GM19452 (cell line): ENCODE measurements around the gene CDIP1.

ENCODE experiments used
- ATAC-seq: cut with Tn5 transposase; IDR thresholded peaks from one replicate; pipeline ENCODE4 v1.9.1; 2021; ENCODE audit not compliant: unreplicated experiment

The CDIP1 gene

DNA sequence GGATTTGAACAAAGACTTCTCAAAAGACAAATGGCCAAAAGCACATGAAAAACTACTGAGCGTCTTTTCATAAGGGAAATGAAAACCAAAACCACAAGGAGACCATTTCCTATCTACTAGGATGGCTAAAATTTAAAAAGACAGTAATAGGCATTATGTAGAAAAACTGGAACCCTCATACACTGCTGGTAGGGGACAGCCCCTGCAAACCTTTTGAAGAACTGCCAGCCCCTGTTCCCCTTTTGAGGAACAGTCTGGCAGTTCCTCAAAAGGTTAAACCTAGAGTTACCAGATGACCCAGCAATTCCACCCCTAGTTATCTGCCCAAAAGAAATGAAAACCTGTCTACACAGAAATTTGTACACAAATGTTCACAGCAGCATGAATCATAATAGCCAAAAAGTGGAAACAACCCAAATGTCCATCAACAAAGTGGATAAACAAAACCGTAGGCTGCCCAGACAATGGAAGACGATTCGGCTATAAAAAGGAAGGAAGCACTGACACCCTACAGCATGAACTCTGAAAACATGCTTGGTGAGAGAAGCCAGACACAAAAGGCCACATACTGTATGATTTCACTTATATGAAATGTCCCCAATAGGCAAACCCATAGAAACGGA is 22.9 kb downstream of the CDIP1 start:
- peak; percentile 70 for ATAC-seq

DNA sequence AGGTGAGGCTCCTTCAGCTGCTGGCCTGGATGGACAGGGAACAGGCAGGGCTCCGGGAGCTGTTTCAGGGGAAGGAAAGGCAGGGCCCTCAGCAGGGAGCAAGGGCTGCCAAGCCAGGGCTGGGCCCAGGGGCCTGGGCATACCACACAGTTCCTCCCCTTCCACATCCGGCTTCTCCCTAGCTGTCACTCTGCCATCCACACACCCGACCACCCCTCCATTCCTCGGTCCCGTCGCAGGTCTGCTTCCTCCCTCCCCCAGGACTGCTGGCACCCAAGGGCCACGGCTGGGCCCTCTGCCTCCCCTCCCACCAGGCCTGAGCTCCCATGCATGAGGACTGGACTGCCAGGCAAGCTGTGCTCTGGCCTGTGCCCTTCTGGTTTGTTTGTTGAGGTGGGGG is 24.0 kb downstream of the CDIP1 start:
- no peak for ATAC-seq

DNA sequence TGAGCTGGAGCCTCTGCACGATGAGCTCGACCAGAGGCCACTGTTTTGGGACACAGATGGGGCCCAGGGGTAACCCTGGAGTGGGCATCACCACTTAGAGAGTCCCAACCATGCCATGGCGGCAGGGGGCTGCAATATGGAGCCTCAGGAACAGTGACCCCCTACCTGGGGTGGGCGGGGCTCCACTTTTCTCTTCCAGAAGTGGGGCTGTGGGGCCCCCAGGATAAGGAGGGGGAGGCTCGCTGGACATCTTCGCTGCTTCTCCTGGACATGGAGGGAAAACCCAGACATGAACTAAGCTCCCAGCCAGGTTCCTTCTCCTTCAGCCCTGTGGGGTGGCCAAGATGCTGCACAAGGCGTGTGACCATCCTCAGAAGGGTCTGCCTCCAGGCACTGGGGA is 24.7 kb downstream of the CDIP1 start:
- ATAC-seq: no peak

DNA sequence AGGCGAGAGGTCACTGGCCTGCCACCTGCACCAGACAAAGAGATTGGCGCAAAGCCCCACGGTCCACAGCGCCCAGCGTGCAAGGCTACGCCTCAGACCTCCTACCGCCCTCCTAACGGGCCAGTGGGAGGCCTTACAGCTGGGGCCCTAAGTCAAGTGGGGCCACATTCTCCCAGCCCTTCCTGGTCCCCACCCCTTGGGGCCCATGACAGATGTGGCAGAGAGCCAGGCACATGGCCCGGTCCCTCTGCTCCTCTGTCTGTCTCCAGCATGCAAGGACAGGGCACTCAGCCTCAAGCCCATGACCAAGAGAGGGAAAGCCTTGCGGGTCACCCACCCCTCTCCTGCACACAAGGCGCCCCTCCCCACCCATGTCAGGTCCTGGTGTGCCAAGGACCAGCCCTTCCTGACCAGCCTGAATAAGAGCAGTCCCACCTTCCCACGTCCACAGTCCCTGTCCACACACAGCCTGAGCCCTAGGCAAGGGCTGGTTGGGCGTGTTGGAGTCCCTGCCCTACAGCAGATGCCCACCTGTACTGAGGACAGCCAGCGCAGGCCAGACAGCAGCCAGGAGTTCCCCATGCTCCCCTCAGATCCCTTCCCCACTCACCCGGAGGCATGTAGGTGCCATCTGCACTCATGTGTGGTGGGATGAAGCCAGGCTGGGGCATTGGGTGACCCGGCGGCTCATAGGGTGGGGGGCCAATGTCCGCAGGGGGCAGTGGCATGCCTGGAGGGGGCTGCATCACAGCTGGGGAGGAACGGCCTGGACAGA is 25.3 kb downstream of the CDIP1 start:
- no peak for ATAC-seq

DNA sequence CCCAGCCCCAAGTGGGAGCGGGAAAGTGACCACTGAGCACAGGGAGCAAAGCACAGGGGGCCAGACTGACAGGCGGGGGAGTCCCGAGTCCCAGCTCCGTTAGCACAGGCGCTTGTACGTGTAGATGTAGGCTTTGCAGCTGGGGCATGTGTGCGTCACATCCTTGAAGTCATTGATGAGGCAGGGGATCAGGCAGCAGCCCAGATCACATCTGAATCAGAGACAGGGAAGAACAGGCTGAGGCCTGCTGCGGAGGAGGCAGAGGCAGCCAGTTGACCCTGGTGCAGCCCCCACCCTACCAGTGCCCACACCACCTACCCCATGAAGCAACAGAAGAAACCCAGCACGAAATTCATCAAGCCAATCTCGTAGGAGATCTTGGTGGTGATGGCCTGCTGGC is 26.1 kb downstream of the CDIP1 start:
- ATAC-seq: no peak

DNA sequence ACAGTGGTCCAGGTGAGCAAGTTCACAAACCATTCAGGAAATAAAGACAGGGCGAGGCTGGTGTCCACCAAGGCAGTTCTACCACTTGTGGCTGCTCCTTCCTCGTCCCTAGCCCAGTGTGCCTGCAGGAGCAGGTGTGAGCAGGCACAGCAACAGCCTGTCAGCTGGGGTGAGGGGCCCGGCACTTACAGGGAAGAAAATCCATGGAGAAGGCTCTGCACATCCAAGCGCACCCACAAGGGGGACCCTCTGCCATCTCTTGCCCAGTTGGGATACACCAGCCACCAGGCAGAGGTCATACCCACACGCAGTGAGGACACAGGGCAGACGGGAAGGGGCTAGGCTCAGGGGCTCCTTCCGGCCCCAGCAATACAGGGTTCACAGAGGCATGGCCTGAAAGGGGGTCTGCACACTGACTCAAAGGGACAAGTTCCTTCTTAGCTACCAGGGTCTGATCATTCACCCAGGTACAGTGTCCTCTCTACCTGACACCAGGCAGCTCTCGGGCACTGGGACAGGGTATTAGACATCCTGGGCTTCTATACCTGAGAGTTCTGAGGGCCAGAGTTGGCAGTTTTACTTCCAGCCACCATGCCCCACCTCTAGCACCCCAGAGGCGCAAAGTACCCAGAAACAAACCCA is 27.0 kb downstream of the CDIP1 start:
- ATAC-seq: no peak

DNA sequence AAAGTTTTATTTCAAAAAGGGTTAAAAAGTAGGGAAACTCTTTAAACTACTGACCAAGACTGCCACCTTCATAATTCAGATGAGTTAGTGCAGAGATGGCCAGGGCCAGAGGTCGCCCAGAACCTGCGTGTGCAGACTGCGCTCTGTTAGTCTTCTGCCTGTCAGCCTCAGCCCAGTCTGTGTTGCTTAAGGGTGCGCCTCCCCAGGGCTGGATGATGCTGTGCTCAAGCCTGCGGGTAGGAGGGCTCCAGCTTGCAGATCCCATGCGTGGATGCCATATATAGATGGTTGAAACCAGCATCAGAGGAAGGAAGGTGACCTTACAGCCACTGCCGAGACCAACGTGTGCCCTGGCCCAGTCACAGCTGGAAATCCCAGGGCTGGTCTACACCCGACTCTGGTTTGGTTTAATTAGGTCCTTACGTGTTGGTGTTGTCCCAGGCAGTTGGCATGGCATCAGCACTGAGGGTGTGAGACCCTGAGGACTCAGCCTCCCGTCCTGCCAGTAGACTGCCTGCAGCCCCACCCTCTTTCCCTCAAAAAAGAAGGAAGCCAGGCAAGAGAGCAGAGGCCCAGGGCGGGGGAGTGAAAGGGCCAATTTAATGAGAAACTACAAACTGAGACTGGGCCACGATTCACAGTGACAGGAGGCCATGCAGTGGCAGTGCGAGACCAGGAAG is 27.7 kb downstream of the CDIP1 start:
- no peak for ATAC-seq

DNA sequence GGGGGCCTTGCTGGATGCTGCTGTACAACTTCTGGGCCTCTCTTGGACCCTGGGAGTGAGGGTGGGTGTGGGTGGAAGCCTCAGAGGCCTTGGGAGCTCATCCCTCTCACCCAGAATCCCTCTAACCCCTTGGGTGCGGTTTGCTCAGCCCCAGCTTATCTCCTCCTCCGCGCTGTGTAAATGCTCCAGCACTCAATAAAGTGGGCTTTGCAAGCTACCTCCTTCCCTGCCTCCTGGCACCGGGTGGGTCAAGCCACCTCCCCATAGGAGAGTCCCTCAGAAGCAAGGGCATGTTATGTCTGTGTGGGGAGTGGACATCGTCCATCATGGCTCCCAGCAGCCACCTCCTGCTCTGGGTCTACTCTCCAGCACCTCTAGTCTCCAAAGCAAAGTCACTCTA is 28.4 kb downstream of the CDIP1 start:
- no peak for ATAC-seq

DNA sequence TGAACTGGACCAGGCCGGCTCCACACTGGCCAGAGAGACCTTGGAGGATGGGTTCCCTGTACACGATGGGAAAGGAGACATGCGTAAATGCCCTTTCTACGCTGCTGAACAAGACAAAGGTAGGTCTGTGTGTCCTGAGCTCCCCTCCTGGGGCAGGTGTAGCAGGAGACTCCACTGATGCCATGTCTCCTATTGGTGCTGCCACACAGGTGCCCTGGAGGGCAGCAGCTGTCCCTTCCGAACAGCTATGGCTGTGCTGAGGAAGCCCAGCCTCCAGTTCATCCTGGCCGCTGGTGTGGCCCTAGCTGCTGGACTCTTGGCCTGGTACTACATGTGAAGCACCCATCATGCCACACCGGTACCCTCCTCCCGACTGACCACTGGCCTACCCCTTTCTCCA is 29.2 kb downstream of the CDIP1 start:
- ATAC-seq: no peak

DNA sequence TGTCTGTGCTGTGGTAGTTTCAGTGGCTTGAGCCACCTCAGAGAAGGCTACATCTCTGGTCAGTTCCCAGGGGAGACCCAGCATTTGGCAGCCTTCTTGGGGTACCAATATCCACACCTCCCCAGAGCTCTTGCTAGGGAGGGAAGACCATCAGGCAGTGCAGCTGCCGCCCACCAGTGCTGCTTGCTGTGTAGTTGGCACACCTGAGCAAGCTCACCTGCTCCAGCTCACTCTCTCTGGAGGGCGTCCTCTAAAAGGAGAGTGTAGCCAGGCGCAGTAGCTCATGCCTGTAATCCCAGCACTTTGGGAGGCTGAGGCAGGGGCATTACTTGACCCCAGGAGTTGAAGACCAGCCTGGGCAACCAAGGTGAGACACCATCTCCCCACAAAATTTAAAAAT is 29.8 kb downstream of the CDIP1 start:
- ATAC-seq: no peak

DNA sequence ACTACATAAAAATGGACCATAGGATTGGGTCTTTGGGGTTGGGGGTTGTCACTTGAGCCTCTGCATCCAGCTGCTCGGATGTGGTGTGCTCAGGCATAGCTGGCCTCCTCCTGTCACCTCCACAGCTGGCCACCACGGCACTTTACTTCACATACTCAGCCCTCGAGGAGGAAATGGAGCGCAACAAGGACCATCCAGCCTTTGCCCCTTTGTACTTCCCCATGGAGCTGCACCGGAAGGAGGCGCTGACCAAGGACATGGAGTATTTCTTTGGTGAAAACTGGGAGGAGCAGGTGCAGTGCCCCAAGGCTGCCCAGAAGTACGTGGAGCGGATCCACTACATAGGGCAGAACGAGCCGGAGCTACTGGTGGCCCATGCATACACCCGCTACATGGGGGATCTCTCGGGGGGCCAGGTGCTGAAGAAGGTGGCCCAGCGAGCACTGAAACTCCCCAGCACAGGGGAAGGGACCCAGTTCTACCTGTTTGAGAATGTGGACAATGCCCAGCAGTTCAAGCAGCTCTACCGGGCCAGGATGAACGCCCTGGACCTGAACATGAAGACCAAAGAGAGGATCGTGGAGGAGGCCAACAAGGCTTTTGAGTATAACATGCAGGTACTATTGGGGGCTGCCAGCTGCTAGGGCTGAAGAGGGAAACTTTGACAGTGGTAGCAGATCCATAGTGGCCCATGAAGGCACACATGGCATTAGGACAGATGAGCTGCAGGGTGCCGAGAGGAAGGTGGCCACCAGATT is 30.8 kb downstream of the CDIP1 start:
- ATAC-seq: no peak

DNA sequence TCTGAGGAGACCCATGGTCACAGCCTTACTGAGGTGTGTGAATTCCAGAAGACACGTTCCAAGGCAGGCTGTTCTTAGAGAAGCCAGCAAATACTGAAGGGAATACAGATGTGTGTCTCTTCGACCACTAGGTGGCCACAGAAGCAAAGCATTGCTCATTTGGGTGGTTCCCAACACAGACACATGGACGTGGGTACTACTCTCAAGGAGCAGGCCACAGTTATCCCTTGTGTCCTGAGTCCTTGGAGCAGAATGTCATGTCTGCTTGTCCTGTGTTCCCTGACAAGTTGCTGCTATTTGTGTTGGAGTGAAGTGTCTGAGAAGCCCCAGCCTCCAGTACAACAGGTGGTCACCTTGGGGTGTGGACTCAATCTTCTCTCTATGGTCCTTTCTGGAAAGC is 32.1 kb downstream of the CDIP1 start:
- ATAC-seq: peak; percentile 62

DNA sequence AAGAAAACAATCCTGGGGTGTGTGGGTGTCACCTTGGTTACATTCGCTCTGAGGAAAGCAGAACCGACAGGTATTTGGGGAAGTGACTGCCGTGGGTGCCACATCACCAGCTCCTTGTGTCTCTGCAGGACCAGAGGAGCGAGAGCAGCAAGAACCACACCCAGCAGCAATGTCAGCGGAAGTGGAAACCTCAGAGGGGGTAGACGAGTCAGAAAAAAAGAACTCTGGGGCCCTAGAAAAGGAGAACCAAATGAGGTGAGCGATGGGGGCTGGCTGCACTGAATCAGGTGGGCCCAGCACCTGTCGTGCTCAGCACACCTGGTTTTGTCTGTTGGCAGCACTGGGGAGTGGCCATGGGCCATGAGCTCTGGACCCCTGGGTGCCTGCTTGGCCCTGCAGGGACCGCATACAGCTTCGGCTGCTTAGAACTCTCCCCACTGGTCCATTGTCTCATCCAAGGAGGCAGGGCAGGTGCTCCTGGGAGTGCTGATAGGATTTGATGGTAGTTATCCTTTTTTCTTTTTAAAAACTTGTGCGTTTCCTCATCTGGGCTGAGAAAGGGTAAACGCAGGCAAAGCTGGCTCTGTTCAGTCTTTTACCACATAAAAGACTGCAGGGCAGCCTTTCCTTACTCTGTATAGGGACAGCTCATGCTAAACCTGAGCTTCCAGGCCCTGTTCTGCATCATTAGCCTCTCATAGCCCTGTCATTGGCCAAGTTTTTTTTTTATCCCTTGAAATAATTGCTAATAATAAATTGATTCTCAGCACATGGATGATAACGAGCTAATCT is 33.0 kb downstream of the CDIP1 start:
- ATAC-seq: peak; percentile 82

DNA sequence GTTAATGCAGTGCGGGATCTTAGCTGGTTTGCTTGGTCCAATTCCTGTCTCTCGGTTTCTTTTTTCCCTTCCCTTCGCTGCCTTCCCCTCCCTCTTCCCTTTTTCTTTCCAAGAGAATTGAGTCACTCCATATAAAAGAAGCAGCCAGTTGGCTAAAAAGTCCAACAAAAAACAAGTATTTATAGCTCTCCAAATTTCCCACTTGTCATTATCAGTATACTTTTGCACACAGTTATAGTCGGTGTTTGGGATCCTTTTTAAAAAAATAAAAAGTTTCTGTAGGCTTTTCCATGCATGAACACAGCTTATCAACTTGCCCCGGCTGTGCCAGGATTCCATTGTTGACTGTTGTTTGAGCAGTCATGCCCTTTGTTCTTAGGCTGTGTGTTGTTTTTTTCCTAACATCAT is 37.5 kb downstream of the CDIP1 start:
- no peak for ATAC-seq

DNA sequence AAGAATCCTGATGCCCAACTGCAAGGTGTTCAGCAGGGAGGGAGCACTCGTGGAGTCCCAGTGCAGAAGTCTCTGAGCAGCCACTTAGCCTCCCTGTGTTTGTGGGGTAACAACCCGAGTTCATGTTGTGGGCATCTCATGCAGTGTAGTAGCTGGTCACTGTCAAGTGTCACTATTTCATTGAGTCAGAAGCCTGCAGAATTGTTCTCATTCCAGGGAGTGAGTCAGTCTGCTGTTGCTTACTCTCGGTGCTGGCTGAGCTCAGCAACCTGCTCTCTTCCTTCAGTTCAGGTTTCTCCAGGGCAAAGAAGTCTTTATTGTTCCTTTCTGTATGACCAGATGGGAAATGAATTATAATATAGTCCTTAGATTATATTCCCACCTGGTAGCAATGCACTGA is 38.3 kb downstream of the CDIP1 start:
- no peak for ATAC-seq

DNA sequence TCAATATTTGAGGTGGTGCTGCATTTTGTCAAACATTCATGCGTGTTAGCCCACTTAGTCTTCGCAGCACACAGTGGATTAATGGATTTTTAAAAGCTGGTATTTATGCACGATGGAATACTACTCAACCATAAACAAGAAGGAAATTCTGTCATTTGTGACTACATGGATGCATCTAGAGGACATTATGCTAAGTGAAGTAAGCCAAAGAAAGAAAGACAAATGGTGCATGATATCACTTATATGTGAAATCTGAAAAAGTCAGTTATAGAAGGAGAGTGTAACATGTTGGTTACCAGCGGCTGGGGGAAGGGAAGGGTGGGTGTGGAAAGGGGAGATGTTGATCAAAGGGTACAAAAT is 39.4 kb downstream of the CDIP1 start:
- ATAC-seq: no peak

DNA sequence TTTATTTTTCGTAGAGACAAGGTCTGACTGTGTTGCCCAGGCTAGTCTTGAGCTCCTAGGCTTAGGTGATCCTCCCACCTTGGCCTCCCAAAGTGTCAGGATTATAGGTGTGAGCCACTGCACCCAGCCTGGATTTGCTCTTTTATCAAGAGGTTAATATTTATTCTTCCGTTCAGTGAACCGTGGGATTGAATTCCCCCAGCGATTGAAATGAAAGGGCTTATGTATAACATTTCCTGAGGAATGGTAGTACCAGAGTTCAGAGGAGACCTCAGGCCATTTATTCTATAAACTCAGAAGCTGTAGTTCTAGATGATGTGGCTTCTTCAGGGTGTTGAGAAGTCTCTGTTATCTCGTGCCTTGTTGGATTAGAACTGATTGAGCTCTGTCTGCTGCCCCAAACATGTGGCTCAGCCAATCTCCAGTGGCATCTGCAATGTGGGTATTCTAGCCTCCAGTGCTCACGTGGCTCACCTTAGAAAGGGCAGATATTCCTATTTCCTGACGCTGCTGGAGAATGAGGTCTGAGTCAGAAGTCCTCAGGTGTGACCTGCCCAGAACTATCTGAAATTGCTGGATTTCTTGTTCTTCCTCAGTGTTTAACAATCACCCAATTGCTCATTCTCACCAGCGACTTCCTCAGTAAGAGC is 39.9 kb downstream of the CDIP1 start:
- ATAC-seq: no peak

DNA sequence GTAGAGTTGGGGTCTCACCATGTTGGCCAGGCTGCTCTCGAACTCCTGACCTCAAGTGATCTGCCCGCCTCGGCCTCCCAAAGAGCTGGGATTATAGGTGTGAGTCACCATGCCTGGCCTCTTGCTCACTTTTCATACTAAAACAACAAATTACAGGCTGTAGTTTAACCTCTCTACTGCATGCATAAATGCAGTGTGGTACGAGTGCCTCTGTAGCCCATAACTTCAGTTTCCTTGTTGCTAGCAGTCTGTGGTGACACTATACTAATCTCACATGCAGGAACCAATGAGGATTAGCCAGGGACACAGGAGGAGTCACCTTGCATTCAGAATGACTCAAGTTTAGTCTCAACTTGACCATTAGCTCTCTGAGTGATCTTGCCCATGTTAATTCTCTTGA is 42.3 kb downstream of the CDIP1 start:
- no peak for ATAC-seq

DNA sequence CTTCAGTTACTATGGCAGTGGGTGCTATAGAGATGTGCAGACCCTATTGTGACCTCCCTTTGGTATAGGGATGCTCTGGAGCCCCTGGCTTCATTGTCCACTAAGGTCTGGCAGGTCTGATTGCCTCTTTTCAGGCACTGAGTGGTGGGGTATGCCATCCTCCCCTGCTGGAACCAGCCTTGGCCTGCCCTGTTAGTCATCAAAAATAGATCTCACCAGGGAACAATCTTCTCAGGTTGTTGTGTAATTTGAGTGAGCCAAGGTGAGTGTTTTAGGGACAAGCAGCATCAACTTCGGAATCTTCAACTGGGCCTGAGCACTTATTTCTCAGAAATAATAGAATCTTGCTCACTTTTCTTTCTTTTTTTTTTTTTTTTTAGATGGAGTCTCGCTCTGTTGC is 42.8 kb downstream of the CDIP1 start:
- ATAC-seq: no peak
